HEK293 (cell line): Measurements from ENCODE around the gene PODXL2.

Experiments used
- TCF7L2 ChIP-seq: IDR thresholded peaks from 2 replicates; pipeline ENCODE4 v1.6.1; 2011; ENCODE audit warnings: low read depth, mild to moderate bottlenecking, inconsistent platforms, low read length, moderate library complexity, borderline replicate concordance
- YY1 ChIP-seq: fragments of 450-650 bp; formaldehyde crosslinking; IDR thresholded peaks from 2 replicates; pipeline ENCODE4 v1.5.1; 2018; ENCODE audit warnings: missing biosample characterization, missing genetic modification characterization
- ZNF121 ChIP-seq: fragments of 450-650 bp; formaldehyde crosslinking; IDR thresholded peaks from 2 replicates; pipeline ENCODE4 v1.5.1; 2016; ENCODE audit warnings: missing biosample characterization, missing genetic modification characterization
- ZNF624 ChIP-seq: fragments of 450-650 bp; formaldehyde crosslinking; IDR thresholded peaks from 2 replicates; pipeline ENCODE4 v1.5.1; 2017; ENCODE audit warnings: missing biosample characterization, missing genetic modification characterization
- TF ChIP-seq, protein P1 (sequence below): fragments of 450-650 bp; formaldehyde crosslinking; IDR thresholded peaks from 2 replicates; pipeline ENCODE4 v1.5.1; 2016; ENCODE audit warnings: missing biosample characterization, missing genetic modification characterization
- TF ChIP-seq, protein P2 (sequence below): fragments of 450-650 bp; formaldehyde crosslinking; IDR thresholded peaks from 2 replicates; pipeline ENCODE4 v1.5.1; 2016; ENCODE audit warnings: missing biosample characterization, missing genetic modification characterization
- TF ChIP-seq, protein P3 (sequence below): fragments of 450-650 bp; IDR thresholded peaks from 2 replicates; pipeline ENCODE4 v1.5.1; 2018; ENCODE audit warnings: missing biosample characterization, mild to moderate bottlenecking, missing genetic modification characterization

DNA sequence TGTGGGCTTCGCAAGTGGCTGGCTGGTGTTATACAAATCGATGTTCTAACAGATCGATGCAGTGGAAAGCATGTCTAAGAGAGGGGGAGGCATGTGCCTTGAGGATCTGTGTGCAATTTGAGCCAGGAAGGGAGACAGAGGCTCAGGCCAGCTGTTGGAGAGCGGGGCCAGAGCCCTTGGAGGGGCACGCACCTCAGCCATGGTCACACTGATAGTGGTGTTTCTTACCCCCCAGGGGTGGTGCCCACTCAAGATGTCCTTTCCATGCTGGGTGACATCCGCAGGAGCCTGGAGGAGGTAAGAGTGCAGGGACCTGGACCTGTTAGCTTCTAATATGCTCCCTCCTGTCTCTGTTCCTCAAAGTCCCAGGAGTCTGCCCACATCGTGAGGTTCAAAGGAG is 39.9 kb downstream of the PODXL2 start:
- TF ChIP-seq ZNF121 (tag by site-specific recombination) (no peak), ZNF624 (tag by site-specific recombination) (no peak), YY1 (tag by site-specific recombination) (no peak), TCF7L2 (no peak)
- TF ChIP-seq, protein P1, sequence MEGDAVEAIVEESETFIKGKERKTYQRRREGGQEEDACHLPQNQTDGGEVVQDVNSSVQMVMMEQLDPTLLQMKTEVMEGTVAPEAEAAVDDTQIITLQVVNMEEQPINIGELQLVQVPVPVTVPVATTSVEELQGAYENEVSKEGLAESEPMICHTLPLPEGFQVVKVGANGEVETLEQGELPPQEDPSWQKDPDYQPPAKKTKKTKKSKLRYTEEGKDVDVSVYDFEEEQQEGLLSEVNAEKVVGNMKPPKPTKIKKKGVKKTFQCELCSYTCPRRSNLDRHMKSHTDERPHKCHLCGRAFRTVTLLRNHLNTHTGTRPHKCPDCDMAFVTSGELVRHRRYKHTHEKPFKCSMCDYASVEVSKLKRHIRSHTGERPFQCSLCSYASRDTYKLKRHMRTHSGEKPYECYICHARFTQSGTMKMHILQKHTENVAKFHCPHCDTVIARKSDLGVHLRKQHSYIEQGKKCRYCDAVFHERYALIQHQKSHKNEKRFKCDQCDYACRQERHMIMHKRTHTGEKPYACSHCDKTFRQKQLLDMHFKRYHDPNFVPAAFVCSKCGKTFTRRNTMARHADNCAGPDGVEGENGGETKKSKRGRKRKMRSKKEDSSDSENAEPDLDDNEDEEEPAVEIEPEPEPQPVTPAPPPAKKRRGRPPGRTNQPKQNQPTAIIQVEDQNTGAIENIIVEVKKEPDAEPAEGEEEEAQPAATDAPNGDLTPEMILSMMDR (tag by site-specific recombination) = no peak
- TF ChIP-seq, protein P2, sequence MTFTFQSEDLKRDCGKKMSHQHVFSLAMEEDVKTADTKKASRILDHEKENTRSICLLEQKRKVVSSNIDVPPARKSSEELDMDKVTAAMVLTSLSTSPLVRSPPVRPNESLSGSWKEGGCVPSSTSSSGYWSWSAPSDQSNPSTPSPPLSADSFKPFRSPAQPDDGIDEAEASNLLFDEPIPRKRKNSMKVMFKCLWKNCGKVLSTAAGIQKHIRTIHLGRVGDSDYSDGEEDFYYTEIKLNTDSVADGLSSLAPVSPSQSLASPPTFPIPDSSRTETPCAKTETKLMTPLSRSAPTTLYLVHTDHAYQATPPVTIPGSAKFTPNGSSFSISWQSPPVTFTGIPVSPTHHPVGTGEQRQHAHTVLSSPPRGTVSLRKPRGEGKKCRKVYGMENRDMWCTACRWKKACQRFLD (tag by site-specific recombination) = no peak
- TF ChIP-seq, protein P3, sequence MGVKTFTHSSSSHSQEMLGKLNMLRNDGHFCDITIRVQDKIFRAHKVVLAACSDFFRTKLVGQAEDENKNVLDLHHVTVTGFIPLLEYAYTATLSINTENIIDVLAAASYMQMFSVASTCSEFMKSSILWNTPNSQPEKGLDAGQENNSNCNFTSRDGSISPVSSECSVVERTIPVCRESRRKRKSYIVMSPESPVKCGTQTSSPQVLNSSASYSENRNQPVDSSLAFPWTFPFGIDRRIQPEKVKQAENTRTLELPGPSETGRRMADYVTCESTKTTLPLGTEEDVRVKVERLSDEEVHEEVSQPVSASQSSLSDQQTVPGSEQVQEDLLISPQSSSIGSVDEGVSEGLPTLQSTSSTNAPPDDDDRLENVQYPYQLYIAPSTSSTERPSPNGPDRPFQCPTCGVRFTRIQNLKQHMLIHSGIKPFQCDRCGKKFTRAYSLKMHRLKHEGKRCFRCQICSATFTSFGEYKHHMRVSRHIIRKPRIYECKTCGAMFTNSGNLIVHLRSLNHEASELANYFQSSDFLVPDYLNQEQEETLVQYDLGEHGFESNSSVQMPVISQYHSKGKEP (tag by site-specific recombination) = no peak
